BJ (cell line): ENCODE results near the gene TIMM8B. TPM values are rescaled to one million over a fixed set of nuclear protein-coding genes. Genes with fewer than 3 reads are reported as not detected.

Experiments
- CTCF ChIA-PET: fragments of 350-600 bp; formaldehyde crosslinking; extraction: SDS; loops from one replicate; lab custom pipeline; 2021; ENCODE audit warnings: antibody characterized with exemption, inconsistent platforms; lab: Yijun Ruan, JAX
- POLR2A ChIA-PET: fragments of 300-600 bp; sonication (Branson Sonifier 250); formaldehyde crosslinking; extraction: SDS; loops from one replicate; lab custom pipeline; 2021; ENCODE audit warnings: antibody characterized with exemption; lab: Charles Lee
- DNase-seq: peaks from one replicate; pipeline ENCODE4 v3.0.0-alpha.2; 2011; ENCODE audit warnings: low read depth
- H3K27me3 ChIP-seq: 2 replicates; pipeline ENCODE4 v1.6.0; 2011; ENCODE audit warnings: low read length; ENCODE audit not compliant: control insufficient read depth, insufficient read depth
- H3K36me3 ChIP-seq: 2 replicates; pipeline ENCODE4 v1.5.1; 2011; ENCODE audit warnings: low read length; ENCODE audit not compliant: control insufficient read depth, insufficient read depth
- H3K4me3 ChIP-seq: 2 replicates; pipeline ENCODE4 v1.5.1; 2011; ENCODE audit warnings: low read depth, mild to moderate bottlenecking, control low read depth, low read length
- polyA plus RNA-seq: library from polyadenylated mRNA; depleted of rRNA; stranded (reverse); fragments of >200 nt; gene quantifications from 2 replicates; pipeline ENCODE4 v1.2.3, GENCODE V29; 2011
- TF ChIP-seq, protein P1 (sequence below): IDR thresholded peaks from 2 replicates; pipeline ENCODE4 v1.5.1; 2011; ENCODE audit warnings: low read depth, mild to moderate bottlenecking, control low read depth, inconsistent platforms, low read length, moderate library complexity; ENCODE audit not compliant: insufficient read depth

The TIMM8B gene
- polyA plus RNA-seq, 1 experiment = 112 TPM

DNA sequence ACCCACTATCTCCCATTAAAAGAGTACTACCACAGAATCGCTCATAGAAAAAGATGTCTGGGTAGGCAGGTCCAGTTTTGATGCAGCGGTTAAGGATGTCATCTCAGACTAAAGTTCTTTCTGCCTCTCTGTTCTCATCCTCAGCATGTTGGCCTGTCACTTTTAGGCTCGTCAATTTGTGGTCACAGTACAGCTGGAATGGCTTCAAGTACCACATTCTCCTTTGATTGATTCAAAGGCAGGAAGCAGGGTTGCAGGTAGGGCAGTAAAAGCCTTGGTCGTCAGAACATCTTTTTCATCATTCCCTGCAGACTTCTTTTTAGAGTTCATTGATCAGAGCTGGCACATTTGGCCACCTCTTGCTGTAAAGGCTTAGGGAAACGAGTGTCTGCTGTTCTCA, 28.8 kb upstream of the TIMM8B start:
- POLR2A ChIA-PET = no interaction called here
- TF ChIP-seq, protein P1, sequence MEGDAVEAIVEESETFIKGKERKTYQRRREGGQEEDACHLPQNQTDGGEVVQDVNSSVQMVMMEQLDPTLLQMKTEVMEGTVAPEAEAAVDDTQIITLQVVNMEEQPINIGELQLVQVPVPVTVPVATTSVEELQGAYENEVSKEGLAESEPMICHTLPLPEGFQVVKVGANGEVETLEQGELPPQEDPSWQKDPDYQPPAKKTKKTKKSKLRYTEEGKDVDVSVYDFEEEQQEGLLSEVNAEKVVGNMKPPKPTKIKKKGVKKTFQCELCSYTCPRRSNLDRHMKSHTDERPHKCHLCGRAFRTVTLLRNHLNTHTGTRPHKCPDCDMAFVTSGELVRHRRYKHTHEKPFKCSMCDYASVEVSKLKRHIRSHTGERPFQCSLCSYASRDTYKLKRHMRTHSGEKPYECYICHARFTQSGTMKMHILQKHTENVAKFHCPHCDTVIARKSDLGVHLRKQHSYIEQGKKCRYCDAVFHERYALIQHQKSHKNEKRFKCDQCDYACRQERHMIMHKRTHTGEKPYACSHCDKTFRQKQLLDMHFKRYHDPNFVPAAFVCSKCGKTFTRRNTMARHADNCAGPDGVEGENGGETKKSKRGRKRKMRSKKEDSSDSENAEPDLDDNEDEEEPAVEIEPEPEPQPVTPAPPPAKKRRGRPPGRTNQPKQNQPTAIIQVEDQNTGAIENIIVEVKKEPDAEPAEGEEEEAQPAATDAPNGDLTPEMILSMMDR = no peak
- Histone ChIP-seq H3K36me3 (no peaks in the 10 kb centered on the region), H3K27me3 (no peaks in the 10 kb centered on the region), H3K4me3 (no peak overlapping the region)
- CTCF ChIA-PET = interaction anchor here (1.0 to 4.5 kb wide), 4 partner anchors 59 to 165 kb away, joined by 4 to 40 read pairs (median 18); partner anchors contain the start of gene BCO2
- DNase-seq = no peak

DNA sequence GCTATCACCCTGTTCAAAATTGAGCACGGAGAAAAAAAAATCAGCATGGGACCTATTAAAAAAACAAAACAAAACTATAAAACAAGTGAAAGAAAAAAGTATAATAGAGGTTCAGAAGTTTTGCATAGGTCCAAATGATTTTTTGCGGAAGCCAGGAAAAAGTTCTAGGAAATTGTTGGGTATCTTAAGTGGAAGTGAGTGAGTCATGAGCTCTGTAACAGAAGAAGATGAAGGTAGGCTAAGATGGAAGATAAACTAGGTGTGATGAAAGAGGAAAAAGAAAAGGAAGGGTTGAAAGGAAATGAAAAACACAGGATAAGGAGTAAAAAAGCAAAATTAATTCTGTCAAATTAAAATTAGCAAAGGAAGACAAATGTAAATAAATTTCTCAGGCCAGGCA, 27.9 kb upstream of the TIMM8B start:
- POLR2A ChIA-PET = no interaction called here
- no peaks in the 10 kb centered on the region for H3K36me3 ChIP-seq
- H3K27me3 ChIP-seq = no peaks in the 10 kb centered on the region
- H3K4me3 ChIP-seq = no peak overlapping the region
- DNase-seq = no peak
- TF ChIP-seq, protein P1 = no peak
- CTCF ChIA-PET = interaction anchor here (0.8 to 6.1 kb wide), 22 partner anchors 8 to 168 kb away, joined by 3 to 58 read pairs (median 5); partner anchors contain the start of gene BCO2

DNA sequence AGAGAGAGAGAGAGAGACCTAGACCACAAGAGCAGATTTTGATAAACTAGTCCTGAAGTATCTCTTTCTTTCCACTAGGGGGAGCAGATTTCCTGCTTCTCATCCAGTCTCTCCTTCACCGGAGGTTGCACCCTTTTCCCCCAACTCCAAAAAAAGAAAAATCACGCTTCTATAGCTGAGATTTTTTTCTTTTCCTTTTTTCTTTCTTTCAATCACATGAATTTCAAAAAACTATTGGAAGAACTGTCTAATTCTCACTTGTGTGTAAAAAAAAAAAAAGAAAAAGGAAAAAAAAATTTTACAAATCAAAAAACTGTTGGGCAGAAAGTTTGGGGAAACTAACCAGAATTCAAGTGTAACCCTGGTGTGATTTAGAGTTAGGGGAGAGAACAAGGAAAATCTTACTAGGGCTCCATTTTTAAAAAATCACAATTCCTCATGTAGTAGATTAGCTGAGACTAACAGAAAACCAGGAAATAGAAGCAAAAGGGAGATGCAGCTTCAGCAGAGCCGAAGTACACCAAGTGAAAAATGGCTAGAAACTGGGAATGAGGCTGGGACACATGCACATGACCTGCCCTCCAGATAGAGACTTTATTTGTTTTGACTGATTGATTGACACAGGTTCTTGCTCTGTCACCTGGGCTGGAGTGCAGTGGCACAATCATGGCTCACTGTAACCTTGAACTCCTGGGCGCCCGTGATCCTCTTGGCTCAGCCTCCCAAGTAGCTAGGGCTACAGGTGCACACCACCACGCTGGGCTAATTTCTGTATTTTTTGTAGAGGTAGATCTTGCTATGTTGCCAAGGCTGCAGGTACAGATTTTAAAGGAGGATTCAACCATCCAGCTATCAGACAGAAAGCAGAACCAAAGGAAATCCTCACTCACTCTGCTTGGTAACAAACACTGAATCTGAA, 27.2 kb upstream of the TIMM8B start:
- TF ChIP-seq, protein P1 = peak; percentile 69
- no peaks in the 10 kb centered on the region for H3K27me3 ChIP-seq
- no peaks in the 10 kb centered on the region for H3K36me3 ChIP-seq
- ChIA-PET POLR2A (no interaction called here), CTCF (interaction anchor here (0.7 to 6.1 kb wide), 35 partner anchors 9 to 171 kb away, joined by 3 to 58 read pairs (median 4); partner anchors contain the start of gene BCO2)
- H3K4me3 ChIP-seq = no peak overlapping the region
- DNase-seq = no peak

DNA sequence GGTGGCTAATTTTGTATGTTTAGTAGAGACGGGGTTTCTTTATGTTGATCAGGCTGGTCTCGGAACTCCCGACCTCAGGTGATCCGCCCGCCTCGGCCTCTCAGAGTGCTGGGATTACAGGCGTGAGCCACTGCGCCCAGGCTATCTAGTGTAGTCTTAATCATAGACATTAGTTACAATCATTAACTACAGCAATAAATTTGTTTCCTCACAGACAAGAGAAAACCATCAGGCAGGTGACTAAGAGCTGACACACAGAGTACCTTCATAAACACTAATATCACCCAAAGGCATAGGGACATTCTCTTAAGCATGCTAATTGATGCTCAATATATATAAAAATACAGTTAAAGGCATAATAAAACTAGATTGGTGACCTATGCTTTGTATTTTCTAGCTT, 19.5 kb upstream of the TIMM8B start:
- Histone ChIP-seq H3K36me3 (no peaks in the 10 kb centered on the region), H3K4me3 (no peak overlapping the region), H3K27me3 (no peaks in the 10 kb centered on the region)
- CTCF ChIA-PET = interaction anchor here (1.1 to 7.0 kb wide), 3 partner anchors 6 to 174 kb away, joined by 3 to 48 read pairs (median 3); no protein-coding TSS in a partner anchor
- POLR2A ChIA-PET = no interaction called here
- TF ChIP-seq, protein P1 = no peak
- DNase-seq = no peak

DNA sequence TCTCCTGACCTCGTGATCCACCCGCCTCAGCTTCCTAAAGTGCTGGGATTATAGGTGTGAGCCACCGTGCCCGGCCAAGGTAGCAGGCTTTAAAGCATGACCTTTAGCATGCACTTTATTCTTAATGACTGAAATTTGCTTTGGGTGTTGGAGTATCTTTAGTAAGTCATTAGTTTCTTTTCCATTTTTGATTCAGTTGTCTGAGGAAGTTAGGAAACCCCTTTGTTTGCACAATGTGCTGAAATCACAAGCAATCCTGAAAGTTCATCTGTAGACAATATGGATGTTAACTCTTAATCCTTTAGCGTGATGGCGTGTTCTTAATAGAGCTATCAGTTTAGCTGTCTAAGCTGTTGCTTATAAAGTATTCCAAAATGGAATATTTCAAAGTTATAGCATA, 16.9 kb upstream of the TIMM8B start:
- POLR2A ChIA-PET = no interaction called here
- no peak overlapping the region for H3K4me3 ChIP-seq
- TF ChIP-seq, protein P1 = no peak
- CTCF ChIA-PET = interaction anchor here (1.4 to 7.0 kb wide), 2 partner anchors 9 to 177 kb away, joined by 4 to 48 read pairs; no protein-coding TSS in a partner anchor
- H3K27me3 ChIP-seq = no peaks in the 10 kb centered on the region
- no peaks in the 10 kb centered on the region for H3K36me3 ChIP-seq
- no peak for DNase-seq
